Gastrocnemius medialis (tissue), 4 donors: ENCODE results near the gene MCF2L2.

Experiments
- CTCF ChIP-seq, 5 experiments: fragments of 450-650 bp in 3 of 5; fragments of 200-600 bp in 2 of 5; sonication (generic) in 2 of 5; IDR thresholded peaks in 4 of 5; conservative IDR thresholded peaks in 1 of 5; 1 replicate in 4 of 5; 2 replicates in 1 of 5; pipeline ENCODE4 v1.5.1; 2016 to 2019; ENCODE audit warnings: antibody characterized with exemption in 5 of 5, mild to moderate bottlenecking in 3 of 5, moderate library complexity in 3 of 5
- POLR2A ChIP-seq, 2 donors: fragments of 450-650 bp; IDR thresholded peaks; one replicate each; pipeline ENCODE4 v1.6.1; 2017; ENCODE audit warnings: antibody characterized with exemption in 2 of 2, mild to moderate bottlenecking in 2 of 2, moderate library complexity in 2 of 2

GRCh38 chr3:183454064-183454463, 25.6 kb upstream of the MCF2L2 start:
- TF ChIP-seq CTCF (IDR thresholded peaks at IDR 0.05 in 4 of 5, conservative IDR thresholded peaks at IDR 0.05 in 1 of 5): no peak
- no peak for TF ChIP-seq POLR2A (IDR thresholded peaks at IDR 0.05)
